NB4 (cell line): ENCODE measurements around the gene SCN1B.

Source experiments
- CTCF ChIP-seq: IDR thresholded peaks from one replicate; pipeline ENCODE4 v1.5.1; 2012; ENCODE audit warnings: low read depth, low read length
- MAX ChIP-seq: IDR thresholded peaks from 2 replicates; pipeline ENCODE4 v1.6.1; 2011; ENCODE audit warnings: low read depth, low read length
- MYC ChIP-seq: IDR thresholded peaks from 2 replicates; pipeline ENCODE4 v1.6.1; 2011; ENCODE audit warnings: low read depth, low read length
- POLR2A ChIP-seq: IDR thresholded peaks from 2 replicates; pipeline ENCODE4 v1.6.1; 2011; ENCODE audit warnings: mild to moderate bottlenecking; ENCODE audit not compliant: insufficient read length; ENCODE audit errors: extremely low read depth

- TF ChIP-seq MAX (no peak), CTCF (no peak), POLR2A (no peak), MYC (no peak)
Measured at GRCh38 chr19:35021596-35021995, 8.7 kb upstream of the SCN1B start.
